ENCODE measurements around the gene SERGEF. TPM values are rescaled to one million over a fixed set of nuclear protein-coding genes. Genes with fewer than 3 reads are reported as not detected.

The SERGEF gene
- total and polyA plus RNA-seq, 2 of the 4 experiments (the other 2 are of a cell fraction): 12.2 to 18.1 TPM

- 67% methylated on average over 1 of the region's 4 CpGs; no CpG with 5 or more reads in 1 of the 2 experiments for WGBS, 2 experiments (ENCODE audit: extremely low coverage in 2 of 2, insufficient read length in 1 of 2)
Measured at GRCh38 chr11:17853280-17853679, 159.6 kb downstream of the SERGEF start.

More at GRCh38 chr11:17853280-17853679, 159.6 kb downstream of the SERGEF start:
- Histone ChIP-seq H3K23ac (ENCODE audit: low read depth, low read length) (no peak overlapping the region), H3K79me1 (ENCODE audit: low read depth in 1 of 2, low read length in 2 of 2) (no peaks in the 10 kb centered on the region), H4K20me1 (ENCODE audit: insufficient read depth, low read length) (no peaks in the 10 kb centered on the region), H4K91ac (ENCODE audit: insufficient read depth, low read depth, low read length) (no peak overlapping the region), H2BK15ac (ENCODE audit: low read depth, low read length) (no peak overlapping the region), H3K14ac (replicated peaks; ENCODE audit: low read depth, low read length) (no peak overlapping the region), H2AK5ac (ENCODE audit: low read depth, low read length) (no peak overlapping the region), H3K9me3 (ENCODE audit: control insufficient read depth, insufficient read depth, low read length) (no peaks in the 10 kb centered on the region), H3K27me3 (ENCODE audit: control insufficient read depth, insufficient read depth, low read length) (no peaks in the 10 kb centered on the region), H2BK20ac (ENCODE audit: low read depth, low read length) (no peak overlapping the region), H2BK120ac (ENCODE audit: low read depth, low read length) (no peak overlapping the region), H3K4me3 (ENCODE audit: insufficient read depth, low read depth, low read length) (no peak overlapping the region), H2BK5ac (ENCODE audit: low read depth, low read length, poor library complexity, severe bottlenecking) (no peak overlapping the region), H3K18ac (ENCODE audit: low read depth, low read length) (no peak overlapping the region), H3K4ac (ENCODE audit: low read depth, low read length) (no peak overlapping the region), H3K56ac (ENCODE audit: extremely low read depth, insufficient read depth, low read length) (no peak overlapping the region), H2AK9ac (replicated peaks; ENCODE audit: low read depth, low read length, poor library complexity) (no peak overlapping the region), H4K5ac (ENCODE audit: low read depth, low read length) (no peak overlapping the region), H3K36me3 (ENCODE audit: control insufficient read depth, insufficient read depth, low read length) (no peaks in the 10 kb centered on the region), H3K9me1 (ENCODE audit: insufficient read depth, low read length) (no peaks in the 10 kb centered on the region; the same call in 1 of the 2 replicates), H3K27ac (ENCODE audit: insufficient read depth, low read length) (no peak overlapping the region), H3K4me2 (ENCODE audit: low read depth, low read length) (no peak overlapping the region), H2AFZ (replicated peaks; ENCODE audit: low read length, poor library complexity) (no peak overlapping the region), H4K8ac (ENCODE audit: low read depth in 2 of 2, low read length in 2 of 2) (no peak overlapping the region), H3K9ac (ENCODE audit: low read depth, low read length) (no peak overlapping the region), H3K4me1 (ENCODE audit: control insufficient read depth, insufficient read depth, low read length) (peaks cover 5% of the 10 kb centered on the region; the same call in 1 of the 2 replicates)
- ATAC-seq (ENCODE audit: low read depth) (no peak), DNase-seq (no peak)
- dilution Hi-C loops (cut with HindIII; ENCODE audit: low sequenced_read_pairs, unreplicated experiment) (no loop called here), in situ Hi-C loops (cut with MboI; ENCODE audit: low sequenced_read_pairs) (no loop called here), intact Hi-C loops (cut with micrococcal nuclease) (no loop called here)
- ChIA-PET CTCF (no interaction called here), POLR2A (ENCODE audit: unreplicated experiment) (no interaction called here)
- no TSS peak for BruUV-seq (replicated peaks)
- TF ChIP-seq BHLHE40 (IDR thresholded peaks at IDR 0.05; ENCODE audit: low read depth, low read length) (no peak), CTCF (conservative IDR thresholded peaks at IDR 0.05; ENCODE audit: low read depth, low read length) (no peak), ELK1 (IDR thresholded peaks at IDR 0.05; ENCODE audit: borderline replicate concordance, low read depth, low read length) (no peak), MXI1 (IDR thresholded peaks at IDR 0.05; ENCODE audit: borderline replicate concordance, low read depth, low read length) (no peak), SMC3 (IDR thresholded peaks at IDR 0.05; ENCODE audit: low read depth, low read length) (no peak), CEBPB (IDR thresholded peaks at IDR 0.05; ENCODE audit: low read depth, low read length) (no peak), MAZ (IDR thresholded peaks at IDR 0.05; ENCODE audit: borderline replicate concordance, low read depth, low read length) (no peak), RFX5 (IDR thresholded peaks at IDR 0.05; ENCODE audit: low read depth, low read length) (no peak), NFE2L2 (IDR thresholded peaks at IDR 0.05; ENCODE audit: low read depth, low read length) (no peak), MAFK (IDR thresholded peaks at IDR 0.05; ENCODE audit: low read depth, low read length) (no peak), CHD1 (IDR thresholded peaks at IDR 0.05; ENCODE audit: low read depth, low read length) (no peak), POLR2A (IDR thresholded peaks at IDR 0.05; ENCODE audit: low read depth, low read length) (no peak), FOS (IDR thresholded peaks at IDR 0.05; ENCODE audit: low read depth, low read length) (no peak), RAD21 (IDR thresholded peaks at IDR 0.05; ENCODE audit: low read length) (no peak), RCOR1 (IDR thresholded peaks at IDR 0.05; ENCODE audit: insufficient replicate concordance, low read length) (no peak)
- TF ChIP-seq, protein P1, sequence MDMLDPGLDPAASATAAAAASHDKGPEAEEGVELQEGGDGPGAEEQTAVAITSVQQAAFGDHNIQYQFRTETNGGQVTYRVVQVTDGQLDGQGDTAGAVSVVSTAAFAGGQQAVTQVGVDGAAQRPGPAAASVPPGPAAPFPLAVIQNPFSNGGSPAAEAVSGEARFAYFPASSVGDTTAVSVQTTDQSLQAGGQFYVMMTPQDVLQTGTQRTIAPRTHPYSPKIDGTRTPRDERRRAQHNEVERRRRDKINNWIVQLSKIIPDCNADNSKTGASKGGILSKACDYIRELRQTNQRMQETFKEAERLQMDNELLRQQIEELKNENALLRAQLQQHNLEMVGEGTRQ (IDR thresholded peaks at IDR 0.05; ENCODE audit: low read depth, low read length): no peak

All from IMR-90 (cell line).